ENCODE measurements around the gene HSP90AA1.

DNA sequence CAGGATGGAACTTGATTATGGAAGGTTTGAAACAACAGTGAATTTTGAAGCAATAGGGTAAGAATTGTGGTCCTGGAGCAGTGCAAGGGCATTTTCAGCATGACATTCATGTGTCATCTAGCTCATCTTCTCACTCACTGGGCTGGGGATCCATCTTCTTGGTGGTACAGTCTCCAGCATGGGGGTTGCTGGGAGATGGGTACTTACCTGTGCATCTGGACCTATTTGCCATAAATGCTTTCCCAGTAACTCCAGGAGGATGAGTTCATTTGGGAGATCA lies 7.2 kb downstream of the HSP90AA1 start:
- TF ChIP-seq EP300 (IDR thresholded peaks at IDR 0.05): no peak
- TF ChIP-seq, protein P1, sequence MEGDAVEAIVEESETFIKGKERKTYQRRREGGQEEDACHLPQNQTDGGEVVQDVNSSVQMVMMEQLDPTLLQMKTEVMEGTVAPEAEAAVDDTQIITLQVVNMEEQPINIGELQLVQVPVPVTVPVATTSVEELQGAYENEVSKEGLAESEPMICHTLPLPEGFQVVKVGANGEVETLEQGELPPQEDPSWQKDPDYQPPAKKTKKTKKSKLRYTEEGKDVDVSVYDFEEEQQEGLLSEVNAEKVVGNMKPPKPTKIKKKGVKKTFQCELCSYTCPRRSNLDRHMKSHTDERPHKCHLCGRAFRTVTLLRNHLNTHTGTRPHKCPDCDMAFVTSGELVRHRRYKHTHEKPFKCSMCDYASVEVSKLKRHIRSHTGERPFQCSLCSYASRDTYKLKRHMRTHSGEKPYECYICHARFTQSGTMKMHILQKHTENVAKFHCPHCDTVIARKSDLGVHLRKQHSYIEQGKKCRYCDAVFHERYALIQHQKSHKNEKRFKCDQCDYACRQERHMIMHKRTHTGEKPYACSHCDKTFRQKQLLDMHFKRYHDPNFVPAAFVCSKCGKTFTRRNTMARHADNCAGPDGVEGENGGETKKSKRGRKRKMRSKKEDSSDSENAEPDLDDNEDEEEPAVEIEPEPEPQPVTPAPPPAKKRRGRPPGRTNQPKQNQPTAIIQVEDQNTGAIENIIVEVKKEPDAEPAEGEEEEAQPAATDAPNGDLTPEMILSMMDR (IDR thresholded peaks at IDR 0.05): no peak
